SK-N-SH (cell line): Measurements from ENCODE around the gene FUNDC2. TPM values are rescaled to one million over a fixed set of nuclear protein-coding genes. Genes with fewer than 3 reads are reported as not detected.
A peak's percentile ranks its signal among the peaks of the same experiment; 100 is the strongest.

Source experiments
- CTCF ChIA-PET: fragments of 300-600, 350-600 bp; formaldehyde crosslinking; extraction: SDS; loops from one replicate; lab custom pipeline; 2021; lab: Yijun Ruan, JAX
- POLR2A ChIA-PET: fragments of 350-600 bp; sonication (Branson Sonifier 250); formaldehyde crosslinking; extraction: SDS; loops from one replicate; lab custom pipeline; 2020; ENCODE audit warnings: antibody characterized with exemption, inconsistent platforms; lab: Yijun Ruan, JAX
- DNase-seq: peaks from one replicate; pipeline ENCODE4 v3.0.0; 2012
- H2AFZ ChIP-seq: fragments of 200-600 bp; sonication (generic); 2 replicates; pipeline ENCODE4 v1.8.1; 2016; ENCODE audit warnings: antibody characterized with exemption, mild to moderate bottlenecking, low read depth
- H3F3A ChIP-seq: fragments of 200-600 bp; sonication (generic); replicated peaks from 2 replicates; pipeline ENCODE3; 2016; ENCODE audit warnings: antibody characterized with exemption, mild to moderate bottlenecking; ENCODE audit not compliant: insufficient read depth
- H3K27ac ChIP-seq, 2 experiments: fragments of 200-500 bp in 1 of 2; fragments of 200-600 bp in 1 of 2; sonication (Bioruptor generic) in 1 of 2; sonication (generic), shearing (Covaris generic) in 1 of 2; 2 replicates each; pipeline versions ENCODE4 v1.5.1 to v1.6.1; 2014 to 2016; ENCODE audit warnings: low read depth in 2 of 2, inconsistent platforms in 1 of 2, low read length in 1 of 2, mild to moderate bottlenecking in 1 of 2, mixed read lengths in 1 of 2
- H3K27me3 ChIP-seq: fragments of 200-600 bp; sonication (generic), shearing (Covaris generic); 2 replicates; pipeline ENCODE4 v1.6.1; 2016; ENCODE audit warnings: mixed run types; ENCODE audit not compliant: insufficient read depth
- H3K36me3 ChIP-seq, 2 experiments: fragments of 200-500 bp in 1 of 2; fragments of 200-600 bp in 1 of 2; sonication (Bioruptor generic) in 1 of 2; sonication (generic) in 1 of 2; replicated peaks in 1 of 2; 2 replicates each; pipeline versions ENCODE3 to v1.5.1; 2014 to 2016; ENCODE audit warnings: low read length in 1 of 2, mild to moderate bottlenecking in 1 of 2; ENCODE audit not compliant: insufficient read depth in 2 of 2, control insufficient read depth in 1 of 2
- H3K4me1 ChIP-seq, 2 experiments: fragments of 200-500 bp in 1 of 2; fragments of 200-600 bp in 1 of 2; sonication (Bioruptor generic) in 1 of 2; sonication (generic), shearing (Covaris generic) in 1 of 2; 2 replicates each; pipeline versions ENCODE4 v1.5.1 to v1.6.1; 2014 to 2016; ENCODE audit warnings: low read depth in 1 of 2, low read length in 1 of 2, mixed run types in 1 of 2; ENCODE audit not compliant: insufficient read depth in 2 of 2, control insufficient read depth in 1 of 2
- H3K4me2 ChIP-seq: fragments of 200-600 bp; sonication (generic), shearing (Covaris generic); 2 replicates; pipeline ENCODE4 v1.6.1; 2017; ENCODE audit warnings: mixed run types
- H3K4me3 ChIP-seq, 2 experiments: fragments of 200-500 bp in 1 of 2; fragments of 200-600 bp in 1 of 2; sonication (Bioruptor generic) in 1 of 2; sonication (generic), shearing (Covaris generic) in 1 of 2; 2 replicates each; pipeline versions ENCODE4 v1.5.1 to v1.8.1; 2014 to 2016; ENCODE audit warnings: low read depth in 2 of 2, inconsistent platforms in 1 of 2, low read length in 1 of 2, mild to moderate bottlenecking in 1 of 2, mixed read lengths in 1 of 2, moderate library complexity in 1 of 2
- H3K79me2 ChIP-seq: fragments of 200-600 bp; sonication (generic); 2 replicates; pipeline ENCODE4 v1.8.1; 2017; ENCODE audit warnings: mild to moderate bottlenecking; ENCODE audit not compliant: insufficient read depth
- H3K9ac ChIP-seq: fragments of 200-600 bp; sonication (generic); 2 replicates; pipeline ENCODE4 v1.6.1; 2017; ENCODE audit warnings: mixed run types
- H3K9me2 ChIP-seq: fragments of 200-600 bp; sonication (generic); 2 replicates; pipeline ENCODE4 v1.6.1; 2017; ENCODE audit warnings: mixed run types
- H3K9me3 ChIP-seq: fragments of 200-600 bp; sonication (generic); 2 replicates; pipeline ENCODE4 v1.6.1; 2017; ENCODE audit warnings: mixed run types, mild to moderate bottlenecking, moderate library complexity
- H4K20me1 ChIP-seq: fragments of 200-600 bp; sonication (generic); 2 replicates; pipeline ENCODE4 v1.6.1; 2017; ENCODE audit warnings: mild to moderate bottlenecking, mixed run types; ENCODE audit not compliant: insufficient read depth
- EZH2phosphoT487 ChIP-seq: fragments of 200-600 bp; sonication (generic); IDR thresholded peaks from 2 replicates; pipeline ENCODE4 v1.6.1; 2017; ENCODE audit warnings: low read depth, mixed run types, mild to moderate bottlenecking, antibody characterized with exemption, moderate library complexity, borderline replicate concordance
- FOSL2 ChIP-seq: IDR thresholded peaks from 2 replicates; pipeline ENCODE4 v1.4.0; 2012; ENCODE audit warnings: low read depth, mild to moderate bottlenecking, moderate library complexity, borderline replicate concordance
- FOXJ3 ChIP-seq: sonication (generic); formaldehyde crosslinking; IDR thresholded peaks from 2 replicates; pipeline ENCODE4 v1.5.1; 2020; ENCODE audit warnings: mild to moderate bottlenecking, missing genetic modification reagents
- GABPA ChIP-seq: IDR thresholded peaks from 2 replicates; pipeline ENCODE4 v1.4.0; 2012; ENCODE audit warnings: low read depth, mild to moderate bottlenecking
- JUND ChIP-seq: IDR thresholded peaks from 2 replicates; pipeline ENCODE4 v1.4.0; 2012
- MEF2A ChIP-seq: IDR thresholded peaks from 2 replicates; pipeline ENCODE4 v1.4.0; 2012; ENCODE audit warnings: low read depth, borderline replicate concordance
- MXI1 ChIP-seq: IDR thresholded peaks from 2 replicates; pipeline ENCODE4 v1.6.1; 2012; ENCODE audit warnings: mild to moderate bottlenecking, low read depth, low read length, improper control_type of control experiment
- NRF1 ChIP-seq: IDR thresholded peaks from 2 replicates; pipeline ENCODE4 v1.6.1; 2012; ENCODE audit warnings: low read depth, mild to moderate bottlenecking, low read length
- POLR2AphosphoS5 ChIP-seq: IDR thresholded peaks from 2 replicates; pipeline ENCODE4 v1.6.1; 2012; ENCODE audit warnings: low read depth, low read length
- RAD21 ChIP-seq: IDR thresholded peaks from 2 replicates; pipeline ENCODE4 v1.6.1; 2012; ENCODE audit warnings: mild to moderate bottlenecking, low read length
- RCOR1 ChIP-seq: fragments of 150-350 bp; IDR thresholded peaks from 2 replicates; pipeline ENCODE4 v1.6.1; 2017; ENCODE audit warnings: antibody characterized with exemption, low read length
- SMC3 ChIP-seq: IDR thresholded peaks from 2 replicates; pipeline ENCODE4 v1.6.1; 2012; ENCODE audit warnings: low read depth, low read length, improper control_type of control experiment
- TAF1 ChIP-seq: IDR thresholded peaks from 2 replicates; pipeline ENCODE4 v1.6.1; 2012; ENCODE audit warnings: low read depth, mild to moderate bottlenecking, low read length, moderate library complexity, borderline replicate concordance
- YY1 ChIP-seq: IDR thresholded peaks from 2 replicates; pipeline ENCODE4 v1.4.0; 2012; ENCODE audit warnings: low read depth, mild to moderate bottlenecking
- WGBS: methylation state at CpG from one replicate; pipeline ENCODE4 v1.1.6; 2017; ENCODE audit warnings: low lambda C conversion rate; 5-methylcytosine and 5-hydroxymethylcytosine counted together
- polyA plus RNA-seq, 3 experiments: library from polyadenylated mRNA; depleted of rRNA; stranded (reverse); fragments of >200 nt; gene quantifications; 2 replicates each; pipeline ENCODE4 v1.2.3, GENCODE V29; 2012
- TF ChIP-seq, protein P1 (sequence below): IDR thresholded peaks from 2 replicates; pipeline ENCODE4 v1.6.1; 2012; ENCODE audit warnings: mild to moderate bottlenecking, low read depth, low read length, moderate library complexity
- TF ChIP-seq, protein P2 (sequence below): IDR thresholded peaks from 2 replicates; pipeline ENCODE4; 2012
- TF ChIP-seq, protein P3 (sequence below): IDR thresholded peaks from 2 replicates; pipeline ENCODE4 v1.4.0; 2012; ENCODE audit warnings: low read depth

The FUNDC2 gene
- polyA plus RNA-seq, 1 of the 3 experiments (the other 2 are of a cell fraction) = 55.9 TPM

DNA sequence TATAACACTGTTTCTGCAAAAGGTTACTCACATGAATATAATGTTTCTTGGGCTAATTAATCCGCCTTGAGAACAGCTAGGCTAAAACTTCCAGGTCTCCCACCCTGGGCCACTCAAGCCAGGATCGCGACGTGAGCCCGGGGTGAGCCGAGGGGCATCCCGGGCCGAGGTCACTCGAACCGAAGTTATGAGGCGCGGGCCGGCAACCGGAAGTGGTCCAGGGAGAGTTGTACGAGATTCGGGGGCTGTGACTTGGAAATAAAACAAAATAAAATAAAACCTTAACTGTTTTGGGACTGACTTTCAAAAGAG is 44.0 kb downstream of the FUNDC2 start:
- ChIA-PET POLR2A (no interaction called here), CTCF (interaction anchor here (6.9 kb wide), 1 partner anchor 14 kb away, joined by 35 read pairs; no protein-coding TSS in a partner anchor)
- 41% methylated on average over 16 of the region's 16 CpGs for WGBS
- Histone ChIP-seq H3K9me3 (no peaks in the 10 kb centered on the region), H3K4me2 (peak overlapping the region; percentile 68), H3K9ac (peak overlapping the region; percentile 83), H3K27ac (peak overlapping the region; percentile 64 to 75), H3K4me3 (peak overlapping the region; percentile 64), H3K4me1 (no peaks in the 10 kb centered on the region; a peak in 2 of 4 replicates), H3K9me2 (no peaks in the 10 kb centered on the region), H4K20me1 (no peaks in the 10 kb centered on the region), H3K36me3 (peaks cover 0 to 10% of the 10 kb centered on the region in 2 experiments), H3K27me3 (no peaks in the 10 kb centered on the region), H3K79me2 (peaks cover 43% of the 10 kb centered on the region), H2AFZ (peak overlapping the region; percentile 60; the same call in 1 of the 2 replicates), H3F3A (peaks cover 5% of the 10 kb centered on the region)
- peak; percentile 48 for DNase-seq
- TF ChIP-seq RAD21 (no peak), FOSL2 (no peak), JUND (no peak), FOXJ3 (CRISPR knock-in tag) (no peak), MEF2A (no peak), RCOR1 (no peak), POLR2AphosphoS5 (no peak), GABPA (no peak)
- TF ChIP-seq, protein P1, sequence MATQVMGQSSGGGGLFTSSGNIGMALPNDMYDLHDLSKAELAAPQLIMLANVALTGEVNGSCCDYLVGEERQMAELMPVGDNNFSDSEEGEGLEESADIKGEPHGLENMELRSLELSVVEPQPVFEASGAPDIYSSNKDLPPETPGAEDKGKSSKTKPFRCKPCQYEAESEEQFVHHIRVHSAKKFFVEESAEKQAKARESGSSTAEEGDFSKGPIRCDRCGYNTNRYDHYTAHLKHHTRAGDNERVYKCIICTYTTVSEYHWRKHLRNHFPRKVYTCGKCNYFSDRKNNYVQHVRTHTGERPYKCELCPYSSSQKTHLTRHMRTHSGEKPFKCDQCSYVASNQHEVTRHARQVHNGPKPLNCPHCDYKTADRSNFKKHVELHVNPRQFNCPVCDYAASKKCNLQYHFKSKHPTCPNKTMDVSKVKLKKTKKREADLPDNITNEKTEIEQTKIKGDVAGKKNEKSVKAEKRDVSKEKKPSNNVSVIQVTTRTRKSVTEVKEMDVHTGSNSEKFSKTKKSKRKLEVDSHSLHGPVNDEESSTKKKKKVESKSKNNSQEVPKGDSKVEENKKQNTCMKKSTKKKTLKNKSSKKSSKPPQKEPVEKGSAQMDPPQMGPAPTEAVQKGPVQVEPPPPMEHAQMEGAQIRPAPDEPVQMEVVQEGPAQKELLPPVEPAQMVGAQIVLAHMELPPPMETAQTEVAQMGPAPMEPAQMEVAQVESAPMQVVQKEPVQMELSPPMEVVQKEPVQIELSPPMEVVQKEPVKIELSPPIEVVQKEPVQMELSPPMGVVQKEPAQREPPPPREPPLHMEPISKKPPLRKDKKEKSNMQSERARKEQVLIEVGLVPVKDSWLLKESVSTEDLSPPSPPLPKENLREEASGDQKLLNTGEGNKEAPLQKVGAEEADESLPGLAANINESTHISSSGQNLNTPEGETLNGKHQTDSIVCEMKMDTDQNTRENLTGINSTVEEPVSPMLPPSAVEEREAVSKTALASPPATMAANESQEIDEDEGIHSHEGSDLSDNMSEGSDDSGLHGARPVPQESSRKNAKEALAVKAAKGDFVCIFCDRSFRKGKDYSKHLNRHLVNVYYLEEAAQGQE = no peak
- TF ChIP-seq, protein P2, sequence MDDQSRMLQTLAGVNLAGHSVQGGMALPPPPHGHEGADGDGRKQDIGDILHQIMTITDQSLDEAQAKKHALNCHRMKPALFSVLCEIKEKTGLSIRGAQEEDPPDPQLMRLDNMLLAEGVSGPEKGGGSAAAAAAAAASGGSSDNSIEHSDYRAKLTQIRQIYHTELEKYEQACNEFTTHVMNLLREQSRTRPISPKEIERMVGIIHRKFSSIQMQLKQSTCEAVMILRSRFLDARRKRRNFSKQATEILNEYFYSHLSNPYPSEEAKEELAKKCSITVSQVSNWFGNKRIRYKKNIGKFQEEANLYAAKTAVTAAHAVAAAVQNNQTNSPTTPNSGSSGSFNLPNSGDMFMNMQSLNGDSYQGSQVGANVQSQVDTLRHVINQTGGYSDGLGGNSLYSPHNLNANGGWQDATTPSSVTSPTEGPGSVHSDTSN = no peak

DNA sequence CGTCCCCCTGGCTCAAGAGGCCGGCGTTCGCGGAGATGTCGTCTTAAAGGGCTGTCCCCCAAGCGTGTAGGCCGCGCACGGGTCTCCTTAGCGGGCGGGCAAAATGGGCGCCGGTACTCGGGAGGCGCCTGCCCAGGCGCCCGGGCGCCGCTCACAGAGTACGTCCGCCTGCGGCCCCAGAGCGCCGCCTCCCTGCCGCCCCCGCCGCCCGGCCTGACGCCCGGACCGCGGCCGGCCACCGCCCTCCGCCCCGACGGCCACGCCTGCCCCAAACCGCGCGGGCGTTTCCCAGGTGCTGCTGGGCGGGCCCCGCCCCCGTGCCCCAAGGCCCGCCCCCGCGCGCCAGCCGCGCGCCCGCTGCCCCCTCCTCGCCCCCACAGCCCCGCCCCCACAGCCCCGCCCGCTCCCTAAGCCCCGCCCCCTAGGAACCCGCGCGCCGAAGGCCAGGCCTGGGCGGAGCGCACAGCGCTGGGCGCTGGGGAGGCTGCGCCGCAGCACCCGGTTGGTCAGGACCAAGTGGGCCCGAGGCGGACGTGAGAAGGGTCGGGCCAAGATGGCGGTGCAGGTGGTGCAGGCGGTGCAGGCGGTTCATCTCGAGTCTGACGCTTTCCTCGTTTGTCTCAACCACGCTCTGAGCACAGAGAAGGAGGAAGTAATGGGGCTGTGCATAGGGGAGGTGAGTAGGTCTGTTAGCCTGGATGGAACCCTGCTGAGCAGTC is 44.5 kb downstream of the FUNDC2 start, which contains the start of the genes BRCC3, CMC4 and MTCP1:
Gene BRCC3, plus strand, starts transcription at position 534 of the 719 bp plus-strand sequence. Its CDS starts 20 bp downstream, at position 554.
Gene CMC4, minus strand, starts transcription at position 162 of the 719 bp plus-strand sequence. CDS start 7,113 bp downstream, outside the sequence.
Gene MTCP1, minus strand, starts transcription at position 162 of the 719 bp plus-strand sequence. CDS start 5,126 bp downstream, outside the sequence.
- no peaks in the 10 kb centered on the region for H4K20me1 ChIP-seq
- DNase-seq = peak; percentile 93
- peaks cover 5% of the 10 kb centered on the region for H3F3A ChIP-seq
- H3K9me3 ChIP-seq = no peaks in the 10 kb centered on the region
- peak within 1 kb of the TSS; percentile 68 for H3K4me2 ChIP-seq
- no peak for TF ChIP-seq FOSL2
- peak; percentile 83 for TF ChIP-seq YY1
- TF ChIP-seq, protein P3, sequence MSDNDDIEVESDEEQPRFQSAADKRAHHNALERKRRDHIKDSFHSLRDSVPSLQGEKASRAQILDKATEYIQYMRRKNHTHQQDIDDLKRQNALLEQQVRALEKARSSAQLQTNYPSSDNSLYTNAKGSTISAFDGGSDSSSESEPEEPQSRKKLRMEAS = peak; percentile 70; the same call in 1 of the 2 replicates
- no peak for TF ChIP-seq SMC3
- TF ChIP-seq EZH2phosphoT487 = no peak
- TF ChIP-seq NRF1 = peak; percentile 57
- peak; percentile 87 for TF ChIP-seq TAF1
- TF ChIP-seq MXI1 = peak; percentile 44; the same call in 1 of the 2 replicates
- peak; percentile 67 for TF ChIP-seq POLR2AphosphoS5
- H3K27me3 ChIP-seq = no peaks in the 10 kb centered on the region
- H3K27ac ChIP-seq = peak within 1 kb of the TSS; percentile 75 to 76
- H2AFZ ChIP-seq = peak within 1 kb of the TSS; percentile 60; the same call in 1 of the 2 replicates
- no peaks in the 10 kb centered on the region for H3K9me2 ChIP-seq
- CTCF ChIA-PET = interaction anchor here (6.9 kb wide), 1 partner anchor 14 kb away, joined by 35 read pairs; no protein-coding TSS in a partner anchor
- peak within 1 kb of the TSS; percentile 83 for H3K9ac ChIP-seq
- POLR2A ChIA-PET = no interaction called here
- H3K79me2 ChIP-seq = peaks cover 43% of the 10 kb centered on the region
- H3K4me1 ChIP-seq = no peaks in the 10 kb centered on the region; a peak in 2 of 4 replicates
- 49% methylated on average over 17 of the region's 81 CpGs for WGBS
- peaks cover 0 to 10% of the 10 kb centered on the region in 2 experiments for H3K36me3 ChIP-seq
- peak within 1 kb of the TSS; percentile 64 to 72 for H3K4me3 ChIP-seq
